ENCODE measurements around the gene ACO2.

ACO2 gene

DNA sequence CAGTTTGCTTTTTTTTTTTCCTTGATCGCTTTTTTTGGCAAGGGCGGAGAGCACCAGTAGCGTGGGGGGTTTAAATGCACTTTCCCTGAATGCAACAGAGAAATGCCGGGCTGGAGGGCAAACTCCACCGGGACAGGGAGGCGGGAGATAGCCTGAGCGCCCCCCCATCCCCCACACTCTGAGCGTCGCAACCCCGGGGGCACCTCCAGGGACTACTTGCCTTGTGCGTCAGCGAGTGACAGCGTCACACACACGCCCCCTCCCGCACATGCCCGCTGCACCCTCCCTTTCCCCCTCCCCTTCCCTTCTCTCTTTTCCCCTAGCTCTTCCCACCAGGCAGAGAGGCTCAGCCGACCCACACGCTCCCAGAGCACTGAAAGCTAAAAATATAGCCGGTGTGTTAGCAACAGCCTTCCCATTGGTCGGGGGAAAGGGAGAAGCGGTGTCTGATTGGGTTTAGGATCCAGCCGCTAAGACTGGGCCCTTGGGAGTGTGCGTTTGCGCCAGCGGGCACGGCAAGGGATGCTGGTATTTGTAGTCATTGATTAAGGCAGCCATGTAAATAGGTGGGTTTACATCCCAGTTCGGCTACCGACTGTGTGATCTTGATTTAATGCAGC, 20.6 kb upstream of the ACO2 start (continued):
- TF ChIP-seq ZNF362 (tag by site-specific recombination; IDR thresholded peaks at IDR 0.05) (peak; percentile 9), ZNF768 (tag by site-specific recombination; IDR thresholded peaks at IDR 0.05) (no peak), ZNF561 (tag by site-specific recombination; IDR thresholded peaks at IDR 0.05; ENCODE audit: borderline replicate concordance) (0 out of 2 replicates have a peak, but pooled peaks have one; percentile 8), GLIS1 (tag by site-specific recombination; IDR thresholded peaks at IDR 0.05) (peak; percentile 93), ZNF423 (tag by site-specific recombination; IDR thresholded peaks at IDR 0.05) (peak; percentile 96), ZNF660 (tag by site-specific recombination; IDR thresholded peaks at IDR 0.05) (peak; percentile 12; the same call in 1 of the 2 replicates), KLF7 (tag by site-specific recombination; IDR thresholded peaks at IDR 0.05; ENCODE audit: borderline replicate concordance) (peak; percentile 80), ZNF473 (tag by site-specific recombination; IDR thresholded peaks at IDR 0.05) (no peak), ZBTB10 (tag by site-specific recombination; IDR thresholded peaks at IDR 0.05) (peak; percentile 99), INSM2 (tag by site-specific recombination; IDR thresholded peaks at IDR 0.05) (peak; percentile 89), ZNF324 (tag by site-specific recombination; IDR thresholded peaks at IDR 0.05) (peak; percentile 91), ZNF623 (tag by site-specific recombination; IDR thresholded peaks at IDR 0.05) (peak; percentile 57; the same call in 1 of the 2 replicates), ZNF555 (tag by site-specific recombination; conservative IDR thresholded peaks at IDR 0.05) (no peak), ZXDB (tag by site-specific recombination; IDR thresholded peaks at IDR 0.05) (peak; percentile 99), KLF16 (tag by site-specific recombination; IDR thresholded peaks at IDR 0.05) (peak; percentile 97), ZNF610 (tag by site-specific recombination; IDR thresholded peaks at IDR 0.05; ENCODE audit: borderline replicate concordance) (peak; percentile 91), PRDM1 (tag by site-specific recombination; IDR thresholded peaks at IDR 0.05) (peak; percentile 98), SALL2 (tag by site-specific recombination; IDR thresholded peaks at IDR 0.05; ENCODE audit: borderline replicate concordance) (no peak), ZNF221 (tag by site-specific recombination; IDR thresholded peaks at IDR 0.05; ENCODE audit: borderline replicate concordance) (no peak), ZNF792 (tag by site-specific recombination; IDR thresholded peaks at IDR 0.05) (0 out of 2 replicates have a peak, but pooled peaks have one; percentile 54)
- TF ChIP-seq, protein P1, sequence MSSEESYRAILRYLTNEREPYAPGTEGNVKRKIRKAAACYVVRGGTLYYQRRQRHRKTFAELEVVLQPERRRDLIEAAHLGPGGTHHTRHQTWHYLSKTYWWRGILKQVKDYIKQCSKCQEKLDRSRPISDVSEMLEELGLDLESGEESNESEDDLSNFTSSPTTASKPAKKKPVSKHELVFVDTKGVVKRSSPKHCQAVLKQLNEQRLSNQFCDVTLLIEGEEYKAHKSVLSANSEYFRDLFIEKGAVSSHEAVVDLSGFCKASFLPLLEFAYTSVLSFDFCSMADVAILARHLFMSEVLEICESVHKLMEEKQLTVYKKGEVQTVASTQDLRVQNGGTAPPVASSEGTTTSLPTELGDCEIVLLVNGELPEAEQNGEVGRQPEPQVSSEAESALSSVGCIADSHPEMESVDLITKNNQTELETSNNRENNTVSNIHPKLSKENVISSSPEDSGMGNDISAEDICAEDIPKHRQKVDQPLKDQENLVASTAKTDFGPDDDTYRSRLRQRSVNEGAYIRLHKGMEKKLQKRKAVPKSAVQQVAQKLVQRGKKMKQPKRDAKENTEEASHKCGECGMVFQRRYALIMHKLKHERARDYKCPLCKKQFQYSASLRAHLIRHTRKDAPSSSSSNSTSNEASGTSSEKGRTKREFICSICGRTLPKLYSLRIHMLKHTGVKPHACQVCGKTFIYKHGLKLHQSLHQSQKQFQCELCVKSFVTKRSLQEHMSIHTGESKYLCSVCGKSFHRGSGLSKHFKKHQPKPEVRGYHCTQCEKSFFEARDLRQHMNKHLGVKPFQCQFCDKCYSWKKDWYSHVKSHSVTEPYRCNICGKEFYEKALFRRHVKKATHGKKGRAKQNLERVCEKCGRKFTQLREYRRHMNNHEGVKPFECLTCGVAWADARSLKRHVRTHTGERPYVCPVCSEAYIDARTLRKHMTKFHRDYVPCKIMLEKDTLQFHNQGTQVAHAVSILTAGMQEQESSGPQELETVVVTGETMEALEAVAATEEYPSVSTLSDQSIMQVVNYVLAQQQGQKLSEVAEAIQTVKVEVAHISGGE (tag by site-specific recombination; conservative IDR thresholded peaks at IDR 0.05; ENCODE audit: low read depth) = peak; percentile 55
- TF ChIP-seq, protein P2, sequence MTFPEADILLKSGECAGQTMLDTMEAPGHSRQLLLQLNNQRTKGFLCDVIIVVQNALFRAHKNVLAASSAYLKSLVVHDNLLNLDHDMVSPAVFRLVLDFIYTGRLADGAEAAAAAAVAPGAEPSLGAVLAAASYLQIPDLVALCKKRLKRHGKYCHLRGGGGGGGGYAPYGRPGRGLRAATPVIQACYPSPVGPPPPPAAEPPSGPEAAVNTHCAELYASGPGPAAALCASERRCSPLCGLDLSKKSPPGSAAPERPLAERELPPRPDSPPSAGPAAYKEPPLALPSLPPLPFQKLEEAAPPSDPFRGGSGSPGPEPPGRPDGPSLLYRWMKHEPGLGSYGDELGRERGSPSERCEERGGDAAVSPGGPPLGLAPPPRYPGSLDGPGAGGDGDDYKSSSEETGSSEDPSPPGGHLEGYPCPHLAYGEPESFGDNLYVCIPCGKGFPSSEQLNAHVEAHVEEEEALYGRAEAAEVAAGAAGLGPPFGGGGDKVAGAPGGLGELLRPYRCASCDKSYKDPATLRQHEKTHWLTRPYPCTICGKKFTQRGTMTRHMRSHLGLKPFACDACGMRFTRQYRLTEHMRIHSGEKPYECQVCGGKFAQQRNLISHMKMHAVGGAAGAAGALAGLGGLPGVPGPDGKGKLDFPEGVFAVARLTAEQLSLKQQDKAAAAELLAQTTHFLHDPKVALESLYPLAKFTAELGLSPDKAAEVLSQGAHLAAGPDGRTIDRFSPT (tag by site-specific recombination; IDR thresholded peaks at IDR 0.05) = peak; percentile 100
- TF ChIP-seq, protein P3, sequence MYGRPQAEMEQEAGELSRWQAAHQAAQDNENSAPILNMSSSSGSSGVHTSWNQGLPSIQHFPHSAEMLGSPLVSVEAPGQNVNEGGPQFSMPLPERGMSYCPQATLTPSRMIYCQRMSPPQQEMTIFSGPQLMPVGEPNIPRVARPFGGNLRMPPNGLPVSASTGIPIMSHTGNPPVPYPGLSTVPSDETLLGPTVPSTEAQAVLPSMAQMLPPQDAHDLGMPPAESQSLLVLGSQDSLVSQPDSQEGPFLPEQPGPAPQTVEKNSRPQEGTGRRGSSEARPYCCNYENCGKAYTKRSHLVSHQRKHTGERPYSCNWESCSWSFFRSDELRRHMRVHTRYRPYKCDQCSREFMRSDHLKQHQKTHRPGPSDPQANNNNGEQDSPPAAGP (tag by site-specific recombination; IDR thresholded peaks at IDR 0.05) = peak; percentile 99
- TF ChIP-seq, protein P4, sequence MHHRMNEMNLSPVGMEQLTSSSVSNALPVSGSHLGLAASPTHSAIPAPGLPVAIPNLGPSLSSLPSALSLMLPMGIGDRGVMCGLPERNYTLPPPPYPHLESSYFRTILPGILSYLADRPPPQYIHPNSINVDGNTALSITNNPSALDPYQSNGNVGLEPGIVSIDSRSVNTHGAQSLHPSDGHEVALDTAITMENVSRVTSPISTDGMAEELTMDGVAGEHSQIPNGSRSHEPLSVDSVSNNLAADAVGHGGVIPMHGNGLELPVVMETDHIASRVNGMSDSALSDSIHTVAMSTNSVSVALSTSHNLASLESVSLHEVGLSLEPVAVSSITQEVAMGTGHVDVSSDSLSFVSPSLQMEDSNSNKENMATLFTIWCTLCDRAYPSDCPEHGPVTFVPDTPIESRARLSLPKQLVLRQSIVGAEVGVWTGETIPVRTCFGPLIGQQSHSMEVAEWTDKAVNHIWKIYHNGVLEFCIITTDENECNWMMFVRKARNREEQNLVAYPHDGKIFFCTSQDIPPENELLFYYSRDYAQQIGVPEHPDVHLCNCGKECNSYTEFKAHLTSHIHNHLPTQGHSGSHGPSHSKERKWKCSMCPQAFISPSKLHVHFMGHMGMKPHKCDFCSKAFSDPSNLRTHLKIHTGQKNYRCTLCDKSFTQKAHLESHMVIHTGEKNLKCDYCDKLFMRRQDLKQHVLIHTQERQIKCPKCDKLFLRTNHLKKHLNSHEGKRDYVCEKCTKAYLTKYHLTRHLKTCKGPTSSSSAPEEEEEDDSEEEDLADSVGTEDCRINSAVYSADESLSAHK (tag by site-specific recombination; IDR thresholded peaks at IDR 0.05) = peak; percentile 69
